Measurements from ENCODE around the gene SLC13A4.

The SLC13A4 gene

GRCh38 chr7:135692055-135692454 is 35.9 kb downstream of the SLC13A4 start:
- DNase-seq (ENCODE audit: low spot score): no peak
- H3K4me3 ChIP-seq (ENCODE audit: severe bottlenecking): no peak overlapping the region
- no peak overlapping the region for H3K27ac ChIP-seq (ENCODE audit: poor library complexity, severe bottlenecking)
- no peak for TF ChIP-seq CTCF (IDR thresholded peaks at IDR 0.05; ENCODE audit: poor library complexity, severe bottlenecking)
- H3K9me3 ChIP-seq (ENCODE audit: severe bottlenecking): no peaks in the 10 kb centered on the region
- no peak for ATAC-seq (ENCODE audit: low read depth)
- no peaks in the 10 kb centered on the region for H3K27me3 ChIP-seq (ENCODE audit: insufficient read depth, poor library complexity, severe bottlenecking)
- H3K36me3 ChIP-seq (ENCODE audit: low read depth): peaks cover 3% of the 10 kb centered on the region; the same call in 1 of the 2 replicates
- peaks cover 3% of the 10 kb centered on the region for H3K4me1 ChIP-seq (ENCODE audit: insufficient read depth, poor library complexity, severe bottlenecking)

- H3K27ac ChIP-seq (ENCODE audit: poor library complexity, severe bottlenecking): no peak overlapping the region
- ATAC-seq (ENCODE audit: low read depth) (peak; percentile 68; the same call in 2 of the 3 replicates), DNase-seq (ENCODE audit: low spot score) (no peak)
- H3K4me3 ChIP-seq (ENCODE audit: severe bottlenecking): no peak overlapping the region
- TF ChIP-seq CTCF (IDR thresholded peaks at IDR 0.05; ENCODE audit: poor library complexity, severe bottlenecking): no peak
- no peaks in the 10 kb centered on the region for H3K9me3 ChIP-seq (ENCODE audit: severe bottlenecking)
- H3K4me1 ChIP-seq (ENCODE audit: insufficient read depth, poor library complexity, severe bottlenecking): peaks cover 3% of the 10 kb centered on the region
- no peaks in the 10 kb centered on the region for H3K27me3 ChIP-seq (ENCODE audit: insufficient read depth, poor library complexity, severe bottlenecking)
- peaks cover 3% of the 10 kb centered on the region; the same call in 1 of the 2 replicates for H3K36me3 ChIP-seq (ENCODE audit: low read depth)
These were observed 37.4 kb downstream of the SLC13A4 start for GRCh38 chr7:135690566-135690965.

- Histone ChIP-seq H3K4me3 (ENCODE audit: severe bottlenecking) (no peak overlapping the region), H3K4me1 (ENCODE audit: insufficient read depth, poor library complexity, severe bottlenecking) (peaks cover 25% of the 10 kb centered on the region), H3K9me3 (ENCODE audit: severe bottlenecking) (no peaks in the 10 kb centered on the region), H3K27ac (ENCODE audit: poor library complexity, severe bottlenecking) (no peak overlapping the region), H3K36me3 (ENCODE audit: low read depth) (peaks cover 3% of the 10 kb centered on the region; the same call in 1 of the 2 replicates), H3K27me3 (ENCODE audit: insufficient read depth, poor library complexity, severe bottlenecking) (no peaks in the 10 kb centered on the region)
- ATAC-seq (ENCODE audit: low read depth) (no peak), DNase-seq (ENCODE audit: low spot score) (no peak)
- TF ChIP-seq CTCF (IDR thresholded peaks at IDR 0.05; ENCODE audit: poor library complexity, severe bottlenecking): no peak
These were observed 40.5 kb downstream of the SLC13A4 start for GRCh38 chr7:135687466-135687865.

- Histone ChIP-seq H3K9me3 (ENCODE audit: severe bottlenecking) (no peaks in the 10 kb centered on the region), H3K4me1 (ENCODE audit: insufficient read depth, poor library complexity, severe bottlenecking) (peaks cover 24% of the 10 kb centered on the region), H3K36me3 (ENCODE audit: low read depth) (no peaks in the 10 kb centered on the region; the same call in 1 of the 2 replicates), H3K4me3 (ENCODE audit: severe bottlenecking) (no peak overlapping the region), H3K27me3 (ENCODE audit: insufficient read depth, poor library complexity, severe bottlenecking) (no peaks in the 10 kb centered on the region), H3K27ac (ENCODE audit: poor library complexity, severe bottlenecking) (peak overlapping the region; percentile 76)
- no peak for ATAC-seq (ENCODE audit: low read depth)
- no peak for TF ChIP-seq CTCF (IDR thresholded peaks at IDR 0.05; ENCODE audit: poor library complexity, severe bottlenecking)
- no peak for DNase-seq (ENCODE audit: low spot score)
These were observed 42.5 kb downstream of the SLC13A4 start for GRCh38 chr7:135685306-135686084.

- DNase-seq (ENCODE audit: low spot score) (no peak), ATAC-seq (ENCODE audit: low read depth) (no peak)
- Histone ChIP-seq H3K9me3 (ENCODE audit: severe bottlenecking) (no peaks in the 10 kb centered on the region), H3K27me3 (ENCODE audit: insufficient read depth, poor library complexity, severe bottlenecking) (no peaks in the 10 kb centered on the region), H3K4me1 (ENCODE audit: insufficient read depth, poor library complexity, severe bottlenecking) (peaks cover 23% of the 10 kb centered on the region), H3K4me3 (ENCODE audit: severe bottlenecking) (no peak overlapping the region), H3K27ac (ENCODE audit: poor library complexity, severe bottlenecking) (peak overlapping the region; percentile 76), H3K36me3 (ENCODE audit: low read depth) (no peaks in the 10 kb centered on the region; the same call in 1 of the 2 replicates)
- TF ChIP-seq CTCF (IDR thresholded peaks at IDR 0.05; ENCODE audit: poor library complexity, severe bottlenecking): no peak
These were observed 43.3 kb downstream of the SLC13A4 start for GRCh38 chr7:135684699-135685098.

Data from RWPE2 (cell line).